Neural cell (in vitro differentiated cells): ENCODE measurements around the gene KATNA1. TPM values are rescaled to one million over a fixed set of nuclear protein-coding genes. Genes with fewer than 3 reads are reported as not detected.

Experiments used
- H2AFZ ChIP-seq: fragments of 200-600, 300-800 bp; sonication (generic), shearing (Covaris generic); 2 replicates; pipeline ENCODE4 v1.6.0; 2014; ENCODE audit warnings: low read depth, mild to moderate bottlenecking, antibody characterized with exemption, low read length, moderate library complexity
- H3F3A ChIP-seq: fragments of 200-600 bp; shearing (Covaris generic); 2 replicates; pipeline ENCODE4 v1.6.1; 2016; ENCODE audit warnings: mild to moderate bottlenecking, moderate library complexity, mixed read lengths, antibody characterized with exemption, low read length; ENCODE audit not compliant: insufficient read depth, poor library complexity, severe bottlenecking
- H3K27ac ChIP-seq: fragments of 200-600, 300-800 bp; sonication (generic), shearing (Covaris generic); 2 replicates; pipeline ENCODE4 v1.5.1; 2014; ENCODE audit warnings: mild to moderate bottlenecking, low read length, moderate library complexity
- H3K27me3 ChIP-seq: fragments of 300-800, 200-600 bp; sonication (generic), shearing (Covaris generic); 2 replicates; pipeline ENCODE4 v1.6.0; 2014; ENCODE audit warnings: mild to moderate bottlenecking, low read depth, low read length, moderate library complexity; ENCODE audit not compliant: insufficient read depth
- H3K36me3 ChIP-seq: fragments of 300-800, 200-600 bp; sonication (generic), shearing (Covaris generic); 2 replicates; pipeline ENCODE4 v1.5.1; 2014; ENCODE audit warnings: mild to moderate bottlenecking, antibody characterized with exemption, low read length, moderate library complexity; ENCODE audit not compliant: insufficient read depth
- H3K4me2 ChIP-seq: fragments of 300-800, 200-600 bp; sonication (generic), shearing (Covaris generic); 2 replicates; pipeline ENCODE4 v1.6.0; 2014; ENCODE audit warnings: mild to moderate bottlenecking, low read length
- H3K4me3 ChIP-seq: fragments of 300-800, 200-600 bp; sonication (generic), shearing (Covaris generic); 2 replicates; pipeline ENCODE4 v1.5.1; 2014; ENCODE audit warnings: mild to moderate bottlenecking, low read length, moderate library complexity
- H3K79me2 ChIP-seq: fragments of 200-600 bp; shearing (Covaris generic); replicated peaks from 2 replicates; pipeline ENCODE4 v1.6.0; 2014; ENCODE audit warnings: mild to moderate bottlenecking, low read length, moderate library complexity; ENCODE audit not compliant: insufficient read depth
- H3K9ac ChIP-seq: fragments of 300-800, 200-600 bp; sonication (generic), shearing (Covaris generic); 2 replicates; pipeline ENCODE4 v1.6.1; 2016; ENCODE audit warnings: mild to moderate bottlenecking, low read length, mixed read lengths
- H3K9me2 ChIP-seq: fragments of 200-600 bp; shearing (Covaris generic); 2 replicates; pipeline ENCODE4 v1.6.1; 2016; ENCODE audit warnings: mild to moderate bottlenecking, low read length, mixed read lengths; ENCODE audit not compliant: insufficient read depth
- H3K9me3 ChIP-seq: fragments of 200-600, 300-800 bp; sonication (generic), shearing (Covaris generic); 2 replicates; pipeline ENCODE4 v1.6.1; 2016; ENCODE audit warnings: mild to moderate bottlenecking, mixed run types, low read length, moderate library complexity, mixed read lengths
- H4K20me1 ChIP-seq: fragments of 200-600 bp; shearing (Covaris generic); 2 replicates; pipeline ENCODE4 v1.6.1; 2016; ENCODE audit warnings: mild to moderate bottlenecking, mixed run types; ENCODE audit not compliant: insufficient read depth
- CTCF ChIP-seq: fragments of 450-650 bp; IDR thresholded peaks from 2 replicates; pipeline ENCODE4 v1.5.1; 2014; ENCODE audit warnings: antibody characterized with exemption, mild to moderate bottlenecking, moderate library complexity; ENCODE audit not compliant: poor library complexity, severe bottlenecking
- EP300 ChIP-seq: fragments of 450-650 bp; conservative IDR thresholded peaks from 2 replicates; pipeline ENCODE4 v1.6.1; 2014; ENCODE audit warnings: antibody characterized with exemption, mild to moderate bottlenecking, moderate library complexity; ENCODE audit not compliant: poor library complexity, severe bottlenecking
- EZH2 ChIP-seq: fragments of 200-600, 300-800 bp; shearing (Covaris generic), sonication (generic); IDR thresholded peaks from 2 replicates; pipeline ENCODE4 v1.6.1; 2014; ENCODE audit warnings: antibody characterized with exemption, low read length, borderline replicate concordance, mild to moderate bottlenecking; ENCODE audit not compliant: insufficient read depth, poor library complexity, severe bottlenecking
- MXI1 ChIP-seq: fragments of 450-650 bp; conservative IDR thresholded peaks from 2 replicates; pipeline ENCODE4 v1.6.1; 2014; ENCODE audit warnings: antibody characterized with exemption, mild to moderate bottlenecking; ENCODE audit not compliant: poor library complexity, severe bottlenecking
- POLR2AphosphoS5 ChIP-seq: IDR thresholded peaks from 2 replicates; pipeline ENCODE4 v1.6.1; 2012
- RAD21 ChIP-seq: fragments of 450-650 bp; conservative IDR thresholded peaks from 2 replicates; pipeline ENCODE4 v1.6.1; 2014; ENCODE audit warnings: antibody characterized with exemption, mild to moderate bottlenecking, moderate library complexity
- REST ChIP-seq: IDR thresholded peaks from 2 replicates; pipeline ENCODE4 v1.6.1; 2012; ENCODE audit warnings: borderline replicate concordance
- SMC3 ChIP-seq: fragments of 450-650 bp; conservative IDR thresholded peaks from 2 replicates; pipeline ENCODE4 v1.6.1; 2014; ENCODE audit warnings: antibody characterized with exemption, mild to moderate bottlenecking, moderate library complexity; ENCODE audit not compliant: poor library complexity
- TAF1 ChIP-seq: IDR thresholded peaks from 2 replicates; pipeline ENCODE4 v1.6.1; 2012; ENCODE audit warnings: low read depth
- polyA plus RNA-seq: library from polyadenylated mRNA; depleted of rRNA; stranded (reverse); fragments of >200 nt; gene quantifications from 2 replicates; pipeline ENCODE4 v1.2.3, GENCODE V29; 2014

KATNA1 gene
- polyA plus RNA-seq, 1 donor from 2014 or later: 23.1 TPM

GRCh38 chr6:149559389-149559788, 89.1 kb downstream of the KATNA1 start:
- Histone ChIP-seq H3K9me2 (no peaks in the 10 kb centered on the region), H3K79me2 (no peaks in the 10 kb centered on the region), H3K4me2 (no peak overlapping the region), H3K9me3 (no peaks in the 10 kb centered on the region), H3K27me3 (peaks cover 28% of the 10 kb centered on the region), H3F3A (no peaks in the 10 kb centered on the region), H3K36me3 (no peaks in the 10 kb centered on the region), H3K9ac (no peak overlapping the region), H4K20me1 (no peaks in the 10 kb centered on the region), H3K4me3 (no peak overlapping the region), H2AFZ (no peak overlapping the region), H3K27ac (no peak overlapping the region)
- no peak for TF ChIP-seq REST
- TF ChIP-seq EP300: no peak
- no peak for TF ChIP-seq TAF1
- no peak for TF ChIP-seq RAD21
- TF ChIP-seq CTCF: no peak
- no peak for TF ChIP-seq MXI1
- no peak for TF ChIP-seq SMC3
- no peak for TF ChIP-seq POLR2AphosphoS5
- TF ChIP-seq EZH2: no peak

GRCh38 chr6:149558029-149558428, 90.5 kb downstream of the KATNA1 start:
- no peaks in the 10 kb centered on the region for H3K9me3 ChIP-seq
- no peak overlapping the region for H3K4me2 ChIP-seq
- no peaks in the 10 kb centered on the region for H4K20me1 ChIP-seq
- H3F3A ChIP-seq: no peaks in the 10 kb centered on the region
- no peak overlapping the region for H3K4me3 ChIP-seq
- no peaks in the 10 kb centered on the region for H3K79me2 ChIP-seq
- no peak overlapping the region for H3K27ac ChIP-seq
- H3K36me3 ChIP-seq: no peaks in the 10 kb centered on the region
- TF ChIP-seq TAF1: no peak
- no peak for TF ChIP-seq MXI1
- no peak for TF ChIP-seq EP300
- TF ChIP-seq EZH2: no peak
- TF ChIP-seq REST: no peak
- H3K9me2 ChIP-seq: no peaks in the 10 kb centered on the region
- peaks cover 18% of the 10 kb centered on the region for H3K27me3 ChIP-seq
- H3K9ac ChIP-seq: no peak overlapping the region
- no peak overlapping the region for H2AFZ ChIP-seq
